Mononuclear cell (primary cell): ENCODE results near the gene POU5F1. TPM values are rescaled to one million over a fixed set of nuclear protein-coding genes. Genes with fewer than 3 reads are reported as not detected.

Source experiments
- H3K27me3 ChIP-seq: 2 replicates; pipeline ENCODE4 v1.6.0; 2011; ENCODE audit warnings: low read length, control low read depth; ENCODE audit not compliant: insufficient read depth
- H3K4me1 ChIP-seq: 2 replicates; pipeline ENCODE4 v1.5.1; 2011; ENCODE audit warnings: mild to moderate bottlenecking, low read length, control low read depth; ENCODE audit not compliant: insufficient read depth
- H3K4me3 ChIP-seq: 2 replicates; pipeline ENCODE4 v1.5.1; 2011; ENCODE audit warnings: mild to moderate bottlenecking, low read length, moderate library complexity
- H3K9me3 ChIP-seq: 2 replicates; pipeline ENCODE4 v1.5.1; 2011; ENCODE audit warnings: low read depth, mild to moderate bottlenecking, control low read depth, low read length
- total RNA-seq: library from RNA; depleted of rRNA; stranded (reverse); fragments of >200 nt; gene quantifications from one replicate; pipeline ENCODE4 v1.2.3, GENCODE V29; 2012

Gene POU5F1
- total RNA-seq, 1 donor: not detected

- Histone ChIP-seq H3K9me3 (no peaks in the 10 kb centered on the region), H3K4me1 (no peaks in the 10 kb centered on the region), H3K4me3 (no peak overlapping the region), H3K27me3 (no peaks in the 10 kb centered on the region)
These were observed 27.3 kb downstream of the POU5F1 start for GRCh38 chr6:31143148-31143547.

- peaks cover 5% of the 10 kb centered on the region for H3K4me1 ChIP-seq
- no peaks in the 10 kb centered on the region for H3K9me3 ChIP-seq
- H3K4me3 ChIP-seq: no peak overlapping the region
- H3K27me3 ChIP-seq: no peaks in the 10 kb centered on the region
These were observed 28.1 kb downstream of the POU5F1 start for GRCh38 chr6:31142361-31142761.

- peaks cover 5% of the 10 kb centered on the region for H3K4me1 ChIP-seq
- no peaks in the 10 kb centered on the region for H3K27me3 ChIP-seq
- H3K4me3 ChIP-seq: no peak overlapping the region
- H3K9me3 ChIP-seq: no peaks in the 10 kb centered on the region
These were observed 29.8 kb downstream of the POU5F1 start for GRCh38 chr6:31140643-31141042.

GRCh38 chr6:31139599-31139998 is 30.9 kb downstream of the POU5F1 start:
- H3K9me3 ChIP-seq: no peaks in the 10 kb centered on the region
- H3K27me3 ChIP-seq: no peaks in the 10 kb centered on the region
- H3K4me3 ChIP-seq: no peak overlapping the region
- H3K4me1 ChIP-seq: peaks cover 5% of the 10 kb centered on the region

GRCh38 chr6:31138982-31139381 is 31.5 kb downstream of the POU5F1 start, which contains the start of gene PSORS1C2:
PSORS1C2 (minus strand) TSS chr6:31139066; CDS start chr6:31139026, 40 bp downstream.
- Histone ChIP-seq H3K9me3 (no peaks in the 10 kb centered on the region), H3K4me3 (no peak within 1 kb of the TSS), H3K27me3 (no peaks in the 10 kb centered on the region), H3K4me1 (peaks cover 5% of the 10 kb centered on the region)

- no peak overlapping the region for H3K4me3 ChIP-seq
- H3K9me3 ChIP-seq: no peaks in the 10 kb centered on the region
- H3K27me3 ChIP-seq: no peaks in the 10 kb centered on the region
- H3K4me1 ChIP-seq: peaks cover 5% of the 10 kb centered on the region
These were observed 34.8 kb downstream of the POU5F1 start for GRCh38 chr6:31135710-31136109.

- no peaks in the 10 kb centered on the region for H3K9me3 ChIP-seq
- H3K4me3 ChIP-seq: no peak overlapping the region
- peaks cover 3% of the 10 kb centered on the region for H3K4me1 ChIP-seq
- H3K27me3 ChIP-seq: no peaks in the 10 kb centered on the region
These were observed 37.7 kb downstream of the POU5F1 start for GRCh38 chr6:31132806-31133205.

GRCh38 chr6:31131595-31131994 is 38.9 kb downstream of the POU5F1 start:
- H3K9me3 ChIP-seq: no peaks in the 10 kb centered on the region
- no peak overlapping the region for H3K4me3 ChIP-seq
- H3K27me3 ChIP-seq: no peaks in the 10 kb centered on the region
- H3K4me1 ChIP-seq: no peaks in the 10 kb centered on the region

GRCh38 chr6:31130751-31131150 is 39.7 kb downstream of the POU5F1 start:
- Histone ChIP-seq H3K4me1 (no peaks in the 10 kb centered on the region), H3K4me3 (no peak overlapping the region), H3K9me3 (no peaks in the 10 kb centered on the region), H3K27me3 (no peaks in the 10 kb centered on the region)

GRCh38 chr6:31129130-31129529 is 41.4 kb downstream of the POU5F1 start:
- Histone ChIP-seq H3K9me3 (no peaks in the 10 kb centered on the region), H3K4me3 (no peak overlapping the region), H3K4me1 (no peaks in the 10 kb centered on the region), H3K27me3 (no peaks in the 10 kb centered on the region)

- H3K9me3 ChIP-seq: no peaks in the 10 kb centered on the region
- no peaks in the 10 kb centered on the region for H3K4me1 ChIP-seq
- no peak overlapping the region for H3K4me3 ChIP-seq
- H3K27me3 ChIP-seq: no peaks in the 10 kb centered on the region
These were observed 42.3 kb downstream of the POU5F1 start for GRCh38 chr6:31128093-31128676.

GRCh38 chr6:31126396-31127175 is 43.9 kb downstream of the POU5F1 start:
- H3K27me3 ChIP-seq: no peaks in the 10 kb centered on the region
- no peaks in the 10 kb centered on the region for H3K9me3 ChIP-seq
- no peak overlapping the region for H3K4me3 ChIP-seq
- no peaks in the 10 kb centered on the region for H3K4me1 ChIP-seq

- Histone ChIP-seq H3K4me3 (no peak overlapping the region), H3K27me3 (no peaks in the 10 kb centered on the region), H3K4me1 (no peaks in the 10 kb centered on the region), H3K9me3 (no peaks in the 10 kb centered on the region)
These were observed 44.7 kb downstream of the POU5F1 start for GRCh38 chr6:31125586-31126363.

- no peaks in the 10 kb centered on the region for H3K9me3 ChIP-seq
- H3K27me3 ChIP-seq: no peaks in the 10 kb centered on the region
- H3K4me3 ChIP-seq: no peak overlapping the region
- no peaks in the 10 kb centered on the region for H3K4me1 ChIP-seq
These were observed 45.3 kb downstream of the POU5F1 start for GRCh38 chr6:31125162-31125561.
